Ovary (tissue), 9 donors: ENCODE measurements around the gene COPS4. TPM values are rescaled to one million over a fixed set of nuclear protein-coding genes. Genes with fewer than 3 reads are reported as not detected.
"Not testable (repeated sequence)": the region's sequence is repeated elsewhere in the genome, so short reads cannot be mapped to it uniquely, and the experiment has no call there.

Experiments
- DNase-seq, 5 donors: peaks; one replicate each; pipeline ENCODE4 v3.0.0-alpha.2; 2019 to 2020
- H3K27ac ChIP-seq, 2 donors: fragments of 200-600 bp; one replicate each; pipeline versions ENCODE4 v1.5.1 to v1.8.0; 2019 to 2022
- H3K27me3 ChIP-seq: fragments of 200-600 bp; one replicate; pipeline ENCODE4 v1.8.0; 2022
- H3K36me3 ChIP-seq: fragments of 200-600 bp; sonication (generic); one replicate; pipeline ENCODE4 v1.5.1; 2019
- H3K4me1 ChIP-seq: one replicate; pipeline ENCODE4 v1.8.1; 2013; ENCODE audit warnings: mild to moderate bottlenecking, moderate library complexity; ENCODE audit not compliant: insufficient read depth
- H3K4me3 ChIP-seq: fragments of 200-600 bp; sonication (generic); one replicate; pipeline ENCODE4 v1.5.1; 2017
- H3K9me3 ChIP-seq, 2 donors: fragments of 200-600 bp in 1 of 2; sonication (generic) in 1 of 2; one replicate each; pipeline versions ENCODE4 v1.5.1 to v1.8.1; 2013 to 2019; ENCODE audit warnings: mild to moderate bottlenecking in 1 of 2, moderate library complexity in 1 of 2
- EP300 ChIP-seq: sonication (generic); formaldehyde crosslinking; IDR thresholded peaks from one replicate; pipeline ENCODE4 v1.6.1; 2017; ENCODE audit warnings: antibody characterized with exemption
- POLR2A ChIP-seq: fragments of 450-650 bp; IDR thresholded peaks from one replicate; pipeline ENCODE4 v1.6.1; 2017; ENCODE audit warnings: antibody characterized with exemption, mild to moderate bottlenecking, moderate library complexity
- WGBS, 3 donors: extraction: QIAGEN DNeasy Blood & Tissue Kit in 1 of 3; methylation state at CpG; one replicate each; pipeline versions ENCODE4 v1.1.5 to v1.1.7; 2013 to 2017; 5-methylcytosine and 5-hydroxymethylcytosine counted together
- intact Hi-C, 4 donors: fragments of 100-400 bp; cut with DNase I; formaldehyde crosslinking; loops; one replicate each; pipeline versions ENCODE4 v1.11.0 to v1.15.1; 2022 to 2023
- polyA plus RNA-seq, 2 donors: library from polyadenylated mRNA; stranded (reverse); fragments of 200-250 nt in 1 of 2; fragments of 350-450 nt in 1 of 2; fragmentation: Illumina TruSeq in 1 of 2; extraction: RNeasy Lipid Tissue Mini Kit (QIAGEN cat#74804) in 1 of 2; gene quantifications; one replicate each; pipeline ENCODE4 v1.2.3, GENCODE V29; 2013 to 2014
- total RNA-seq, 7 donors: library from RNA; depleted of rRNA in 2 of 7; stranded (reverse); fragments of >200 nt in 2 of 7; fragmentation: NEBNext Ultra II Directional in 3 of 7; extraction: Animal tissue kit (Norgen Biotek cat#: 25700) in 3 of 7; gene quantifications; one replicate each; pipeline versions ENCODE4 v1.1.0 to v1.2.4, GENCODE V29; 2016 to 2023
- TF ChIP-seq, protein P1 (sequence below), 3 donors: fragments of 450-650 bp in 2 of 3; fragments of 200-600 bp in 1 of 3; IDR thresholded peaks; one replicate each; pipeline versions ENCODE4 v1.5.1 to v1.8.0; 2016 to 2022; ENCODE audit warnings: antibody characterized with exemption in 3 of 3, mild to moderate bottlenecking in 1 of 3
- donor health status: DM: no; HTN: no; CAD: no; lungs with moderate emphysema.
- donor health status: DM: no; HTN: no; CAD: no.
- donor health status: Bipolar disorder and iron deficiency.
- donor health status: DM: yes; HTN: yes; CAD: no.
- donor health status: DM: no; HTN: no; CAD: no.
- donor health status: DM: yes; HTN: yes; CAD: no.

The COPS4 gene
- total and polyA plus RNA-seq, 9 donors, result 30.7 to 45.3 (median 34.1) TPM

DNA sequence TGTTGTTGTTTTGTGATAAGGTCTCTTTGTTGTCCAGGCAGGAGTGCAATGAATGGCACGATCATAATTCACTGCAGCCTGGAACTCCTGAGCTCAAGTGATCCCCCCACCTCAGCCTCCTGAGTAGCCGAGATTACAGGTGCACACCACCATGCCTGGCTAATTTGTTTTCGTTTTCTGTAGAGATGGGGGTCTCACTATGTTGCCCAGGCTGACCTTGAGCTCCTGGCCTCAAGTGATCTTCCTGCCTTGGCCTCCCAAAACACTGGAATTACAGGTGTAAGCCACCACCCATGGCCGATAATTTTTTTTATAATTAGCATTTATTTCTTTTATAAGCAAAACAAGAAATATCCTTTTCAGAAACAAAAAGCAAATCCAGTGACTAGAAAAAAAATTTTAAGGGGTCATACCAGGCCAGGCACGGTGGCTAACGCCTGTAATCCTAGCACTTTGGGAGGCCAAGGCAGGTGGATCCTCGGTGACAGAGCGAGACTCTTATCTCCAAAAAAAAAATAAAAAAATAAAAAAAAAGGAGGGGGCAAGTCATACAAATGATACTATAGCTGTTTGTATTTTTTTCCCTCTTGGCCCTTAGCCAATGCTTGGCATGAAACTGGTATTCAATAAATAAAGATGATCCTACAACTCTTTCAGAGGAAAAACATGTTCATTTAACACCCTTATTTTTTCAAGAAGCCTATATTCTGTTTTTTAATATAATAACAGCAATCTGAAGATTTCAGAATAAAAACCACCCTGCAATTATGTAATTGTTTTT is 76.2 kb downstream of the COPS4 start:
- H3K27ac ChIP-seq, result no peak overlapping the region
- TF ChIP-seq POLR2A, result no peak
- TF ChIP-seq EP300, result no peak
- TF ChIP-seq, protein P1, sequence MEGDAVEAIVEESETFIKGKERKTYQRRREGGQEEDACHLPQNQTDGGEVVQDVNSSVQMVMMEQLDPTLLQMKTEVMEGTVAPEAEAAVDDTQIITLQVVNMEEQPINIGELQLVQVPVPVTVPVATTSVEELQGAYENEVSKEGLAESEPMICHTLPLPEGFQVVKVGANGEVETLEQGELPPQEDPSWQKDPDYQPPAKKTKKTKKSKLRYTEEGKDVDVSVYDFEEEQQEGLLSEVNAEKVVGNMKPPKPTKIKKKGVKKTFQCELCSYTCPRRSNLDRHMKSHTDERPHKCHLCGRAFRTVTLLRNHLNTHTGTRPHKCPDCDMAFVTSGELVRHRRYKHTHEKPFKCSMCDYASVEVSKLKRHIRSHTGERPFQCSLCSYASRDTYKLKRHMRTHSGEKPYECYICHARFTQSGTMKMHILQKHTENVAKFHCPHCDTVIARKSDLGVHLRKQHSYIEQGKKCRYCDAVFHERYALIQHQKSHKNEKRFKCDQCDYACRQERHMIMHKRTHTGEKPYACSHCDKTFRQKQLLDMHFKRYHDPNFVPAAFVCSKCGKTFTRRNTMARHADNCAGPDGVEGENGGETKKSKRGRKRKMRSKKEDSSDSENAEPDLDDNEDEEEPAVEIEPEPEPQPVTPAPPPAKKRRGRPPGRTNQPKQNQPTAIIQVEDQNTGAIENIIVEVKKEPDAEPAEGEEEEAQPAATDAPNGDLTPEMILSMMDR (IDR thresholded peaks at IDR 0.05), result no peak
- 67 to 79% (median 68%) methylated on average over 8 of the region's 8 CpGs for WGBS, 3 donors
- no peaks in the 10 kb centered on the region for H3K27me3 ChIP-seq
- H3K4me1 ChIP-seq, result no peaks in the 10 kb centered on the region
- no peak for DNase-seq
- H3K9me3 ChIP-seq, result no peaks in the 10 kb centered on the region
- no peaks in the 10 kb centered on the region for H3K36me3 ChIP-seq
- no peak overlapping the region for H3K4me3 ChIP-seq
- intact Hi-C loops, result no loop called here

DNA sequence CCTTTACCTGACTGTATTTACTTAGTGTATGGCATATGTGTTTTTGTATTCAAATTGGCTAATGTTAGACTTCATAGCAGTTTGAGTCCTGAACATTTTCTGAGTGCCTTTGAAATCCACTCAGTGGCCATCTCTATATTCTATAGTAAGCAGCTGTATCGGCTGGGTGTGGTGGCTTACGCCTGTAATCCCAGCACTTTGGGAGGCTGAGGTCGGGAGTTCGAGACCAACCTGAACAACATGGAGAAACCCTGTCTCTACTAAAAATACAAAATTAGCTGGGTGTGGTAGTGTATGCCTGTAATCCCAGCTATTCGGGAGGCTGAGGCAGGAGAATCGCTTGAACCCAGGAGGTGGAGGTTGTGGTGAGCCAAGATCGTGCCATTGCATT is 76.8 kb downstream of the COPS4 start:
- H3K27ac ChIP-seq, H3K9me3 ChIP-seq, H3K36me3 ChIP-seq, intact Hi-C loops, H3K4me1 ChIP-seq, H3K27me3 ChIP-seq, DNase-seq, H3K4me3 ChIP-seq: not testable (repeated sequence)
- WGBS, 3 donors, result 94 to 98% (median 96%) methylated on average over 7 of the region's 7 CpGs

DNA sequence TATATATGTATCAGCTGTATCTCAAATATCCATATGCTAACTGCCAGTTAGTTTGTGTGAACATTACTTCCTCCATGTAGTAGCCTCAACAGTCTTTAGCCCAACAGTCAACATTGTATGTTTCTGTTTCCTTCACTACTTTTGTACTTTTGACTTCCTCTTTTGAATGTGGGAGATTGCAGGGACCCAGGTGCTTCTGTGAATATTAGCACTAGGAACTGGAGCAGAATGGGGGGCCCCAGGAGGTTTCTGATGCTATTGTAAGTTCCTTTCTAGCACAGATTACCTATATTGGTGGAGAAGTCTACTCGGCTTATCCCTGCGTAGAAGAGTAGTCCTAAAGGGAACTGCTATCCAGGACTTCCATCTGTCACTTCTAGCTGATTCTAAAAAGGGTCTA is 77.2 kb downstream of the COPS4 start:
- no peak overlapping the region for H3K4me3 ChIP-seq
- no peaks in the 10 kb centered on the region for H3K36me3 ChIP-seq
- H3K9me3 ChIP-seq, result no peaks in the 10 kb centered on the region
- intact Hi-C loops, result no loop called here
- no peaks in the 10 kb centered on the region for H3K27me3 ChIP-seq
- H3K27ac ChIP-seq, result no peak overlapping the region
- WGBS, 3 donors, result 93 to 97% (median 94%) methylated on average over 2 of the region's 2 CpGs
- no peak for DNase-seq
- H3K4me1 ChIP-seq, result no peaks in the 10 kb centered on the region
- TF ChIP-seq EP300 (no peak), POLR2A (no peak)
- TF ChIP-seq, protein P1 (IDR thresholded peaks at IDR 0.05), result no peak

DNA sequence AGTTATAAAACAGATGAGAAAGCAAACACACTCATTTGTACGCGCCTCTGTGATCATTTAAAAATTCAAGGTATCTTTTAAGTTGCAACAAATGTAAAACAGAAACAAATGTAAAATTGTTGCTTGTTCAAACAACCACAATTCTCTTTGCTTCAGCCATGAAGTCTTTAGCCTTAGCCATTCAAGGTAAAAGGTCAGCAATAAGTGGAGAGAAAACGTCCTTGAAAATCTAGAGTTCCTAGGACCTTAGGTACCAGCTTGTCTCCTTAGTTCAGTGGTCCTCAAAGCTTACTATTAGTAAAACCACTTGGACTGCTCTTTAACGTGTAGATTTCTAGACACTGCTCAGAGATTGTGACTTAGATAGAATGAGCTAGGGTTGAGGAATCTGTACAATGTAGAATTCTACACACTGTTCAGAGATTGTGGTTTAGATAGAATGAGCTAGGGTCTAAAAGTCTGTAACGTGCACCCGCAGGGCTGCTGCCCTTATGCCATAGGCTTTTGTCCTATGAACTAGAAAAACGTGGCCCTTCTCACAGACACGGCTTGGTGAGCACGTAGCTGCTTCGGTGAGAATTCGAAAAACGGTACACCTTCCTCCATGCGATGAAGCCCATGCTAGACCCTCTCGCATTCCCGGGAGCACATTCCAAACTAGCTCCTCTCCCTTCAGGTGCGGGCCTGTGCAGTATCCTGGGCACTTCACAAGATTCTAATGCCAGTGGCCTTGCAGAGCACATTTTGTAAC is 77.9 kb downstream of the COPS4 start:
- H3K36me3 ChIP-seq, result no peaks in the 10 kb centered on the region
- 88 to 90% (median 89%) methylated on average over 16 of the region's 16 CpGs for WGBS, 3 donors
- H3K4me3 ChIP-seq, result no peak overlapping the region
- TF ChIP-seq EP300, result no peak
- TF ChIP-seq POLR2A, result no peak
- TF ChIP-seq, protein P1 (IDR thresholded peaks at IDR 0.05), result no peak
- no peaks in the 10 kb centered on the region for H3K4me1 ChIP-seq
- H3K27ac ChIP-seq, result no peak overlapping the region
- no peaks in the 10 kb centered on the region for H3K27me3 ChIP-seq
- intact Hi-C loops, result no loop called here
- no peak for DNase-seq
- no peaks in the 10 kb centered on the region for H3K9me3 ChIP-seq

DNA sequence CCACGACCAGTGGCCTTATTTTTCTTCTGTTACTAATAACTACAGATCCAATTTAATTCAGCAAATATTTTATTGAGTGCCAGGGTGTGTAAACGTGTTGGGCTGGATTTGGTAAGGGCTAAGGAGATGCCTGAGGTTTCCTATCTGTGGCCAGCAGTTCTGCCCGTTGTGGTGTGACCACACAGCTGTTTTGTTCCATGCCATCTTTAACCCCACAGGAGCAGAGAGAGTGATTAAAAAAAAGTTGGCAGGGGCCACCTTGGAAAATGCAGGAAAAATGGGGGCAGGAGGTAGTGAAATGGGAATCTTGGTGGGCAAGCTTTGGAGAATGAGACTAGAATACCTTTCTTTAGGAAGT is 78.4 kb downstream of the COPS4 start:
- TF ChIP-seq, protein P1 (IDR thresholded peaks at IDR 0.05), result no peak
- TF ChIP-seq POLR2A (no peak), EP300 (no peak)
- Histone ChIP-seq H3K27me3 (no peaks in the 10 kb centered on the region), H3K4me1 (no peaks in the 10 kb centered on the region), H3K4me3 (no peak overlapping the region), H3K9me3 (no peaks in the 10 kb centered on the region), H3K27ac (no peak overlapping the region), H3K36me3 (no peaks in the 10 kb centered on the region)
- intact Hi-C loops, result no loop called here
- no peak for DNase-seq
- WGBS, 3 donors, result 55 to 63% (median 63%) methylated on average over 3 of the region's 3 CpGs
